PC-9 (cell line): ENCODE results near the gene SLC24A4.

Experiments used
- EZH2 ChIP-seq: fragments of 200-600 bp; sonication (generic); IDR thresholded peaks from 2 replicates; pipeline ENCODE4 v1.8.0; 2017; ENCODE audit warnings: antibody characterized with exemption, low read depth
- TF ChIP-seq, protein P1 (sequence below): fragments of 200-600 bp; sonication (generic); conservative IDR thresholded peaks from 2 replicates; pipeline ENCODE4 v1.6.1; 2017; ENCODE audit warnings: mixed run types, antibody characterized with exemption, mild to moderate bottlenecking, moderate library complexity

DNA sequence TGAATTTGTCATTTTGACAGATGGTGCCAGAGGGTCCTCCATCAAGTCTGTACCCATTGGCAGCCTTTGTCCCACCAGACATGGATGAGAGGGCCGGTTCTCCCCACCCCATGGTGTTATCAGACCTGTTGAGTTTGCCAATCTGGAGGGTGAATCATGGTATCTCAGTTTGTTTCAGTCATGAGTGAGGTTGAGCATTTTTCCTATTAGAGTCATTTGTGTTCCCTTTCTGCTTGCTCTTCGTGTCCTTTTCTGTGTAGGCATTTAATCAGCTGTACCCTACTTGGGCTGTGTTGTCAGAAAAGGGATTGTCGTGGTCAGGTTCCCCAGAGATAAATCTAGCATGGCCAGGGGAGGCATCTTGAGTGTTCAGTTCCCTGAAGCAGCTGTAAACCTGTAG lies 30.5 kb downstream of the SLC24A4 start:
- TF ChIP-seq, protein P1, sequence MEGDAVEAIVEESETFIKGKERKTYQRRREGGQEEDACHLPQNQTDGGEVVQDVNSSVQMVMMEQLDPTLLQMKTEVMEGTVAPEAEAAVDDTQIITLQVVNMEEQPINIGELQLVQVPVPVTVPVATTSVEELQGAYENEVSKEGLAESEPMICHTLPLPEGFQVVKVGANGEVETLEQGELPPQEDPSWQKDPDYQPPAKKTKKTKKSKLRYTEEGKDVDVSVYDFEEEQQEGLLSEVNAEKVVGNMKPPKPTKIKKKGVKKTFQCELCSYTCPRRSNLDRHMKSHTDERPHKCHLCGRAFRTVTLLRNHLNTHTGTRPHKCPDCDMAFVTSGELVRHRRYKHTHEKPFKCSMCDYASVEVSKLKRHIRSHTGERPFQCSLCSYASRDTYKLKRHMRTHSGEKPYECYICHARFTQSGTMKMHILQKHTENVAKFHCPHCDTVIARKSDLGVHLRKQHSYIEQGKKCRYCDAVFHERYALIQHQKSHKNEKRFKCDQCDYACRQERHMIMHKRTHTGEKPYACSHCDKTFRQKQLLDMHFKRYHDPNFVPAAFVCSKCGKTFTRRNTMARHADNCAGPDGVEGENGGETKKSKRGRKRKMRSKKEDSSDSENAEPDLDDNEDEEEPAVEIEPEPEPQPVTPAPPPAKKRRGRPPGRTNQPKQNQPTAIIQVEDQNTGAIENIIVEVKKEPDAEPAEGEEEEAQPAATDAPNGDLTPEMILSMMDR = no peak
- TF ChIP-seq EZH2 = no peak
